ENCODE measurements around the gene SRRM5. TPM values are rescaled to one million over a fixed set of nuclear protein-coding genes. Genes with fewer than 3 reads are reported as not detected.

SRRM5 gene
- total RNA-seq = under 1 TPM; 0.13 to 0.42 (median 0.25) TPM

- DNase-seq (ENCODE audit: extremely low spot score) = no peak
- Histone ChIP-seq H3K36me3 (peaks cover 23 to 50% (median 45%) of the 10 kb centered on the region in 4 donors), H3K9me3 (no peaks in the 10 kb centered on the region), H3K27ac (replicated peaks in 1 of 4) (no peak within 1 kb of the TSS), H3K4me1 (peaks cover 0 to 18% (median 4%) of the 10 kb centered on the region in 4 donors), H3K4me3 (no peak within 1 kb of the TSS), H3K27me3 (no peaks in the 10 kb centered on the region)
- 100% methylated on average over 3 of the region's 3 CpGs for WGBS
- intact Hi-C loops (cut with DNase I) = no loop called here
- no peak for TF ChIP-seq EP300 (IDR thresholded peaks at IDR 0.05)
- no peak for TF ChIP-seq POLR2A (IDR thresholded peaks at IDR 0.05; ENCODE audit: low read depth)
- no peak for TF ChIP-seq CTCF (IDR thresholded peaks at IDR 0.05)
- no peak for TF ChIP-seq POLR2AphosphoS5 (IDR thresholded peaks at IDR 0.05)
Observed at GRCh38 chr19:43611788-43612187, at the start of gene SRRM5. Gene SRRM5, plus strand, starts transcription at chr19:43612088. Its CDS starts 34 bp downstream, at chr19:43612122.

- H3K27me3 ChIP-seq = no peaks in the 10 kb centered on the region
- H3K9me3 ChIP-seq = no peaks in the 10 kb centered on the region
- WGBS = 77% methylated on average over 4 of the region's 6 CpGs
- DNase-seq (ENCODE audit: extremely low spot score) = no peak
- H3K4me3 ChIP-seq = no peak overlapping the region
- H3K36me3 ChIP-seq = peaks cover 5 to 42% (median 35%) of the 10 kb centered on the region in 4 donors
- H3K27ac ChIP-seq (replicated peaks in 1 of 4) = peak overlapping the region; percentile 62 to 72 (median 66)
- H3K4me1 ChIP-seq = peaks cover 17 to 30% (median 19%) of the 10 kb centered on the region in 4 donors
- intact Hi-C loops (cut with DNase I) = no loop called here
- no peak for TF ChIP-seq POLR2A (IDR thresholded peaks at IDR 0.05; ENCODE audit: low read depth)
- no peak for TF ChIP-seq POLR2AphosphoS5 (IDR thresholded peaks at IDR 0.05)
Observed at GRCh38 chr19:43562226-43562697, 49.6 kb upstream of the SRRM5 start.

- peak; percentile 95 for DNase-seq (ENCODE audit: extremely low spot score)
- peaks cover 17 to 30% (median 19%) of the 10 kb centered on the region in 4 donors for H3K4me1 ChIP-seq
- H3K4me3 ChIP-seq = no peak overlapping the region
- H3K27me3 ChIP-seq = no peaks in the 10 kb centered on the region
- peak overlapping the region; percentile 62 to 72 (median 66) for H3K27ac ChIP-seq (replicated peaks in 1 of 4)
- 51% methylated on average over 14 of the region's 14 CpGs for WGBS
- TF ChIP-seq POLR2A (IDR thresholded peaks at IDR 0.05; ENCODE audit: low read depth) = no peak
- peak; percentile 38 to 61 for TF ChIP-seq POLR2AphosphoS5 (IDR thresholded peaks at IDR 0.05)
- TF ChIP-seq CTCF (IDR thresholded peaks at IDR 0.05) = no peak
- no peak for TF ChIP-seq EP300 (IDR thresholded peaks at IDR 0.05)
- intact Hi-C loops (cut with DNase I) = no loop called here
- peaks cover 5 to 40% (median 34%) of the 10 kb centered on the region in 4 donors for H3K36me3 ChIP-seq
- no peaks in the 10 kb centered on the region for H3K9me3 ChIP-seq
Observed at GRCh38 chr19:43562698-43563241, 49.1 kb upstream of the SRRM5 start.

GRCh38 chr19:43563816-43564457, 48.0 kb upstream of the SRRM5 start:
- WGBS = 88% methylated on average over 10 of the region's 10 CpGs
- Histone ChIP-seq H3K4me1 (peaks cover 17 to 30% (median 19%) of the 10 kb centered on the region in 4 donors), H3K4me3 (no peak overlapping the region), H3K27me3 (no peaks in the 10 kb centered on the region), H3K27ac (replicated peaks in 1 of 4) (no peak overlapping the region), H3K36me3 (peaks cover 5 to 37% (median 28%) of the 10 kb centered on the region in 4 donors), H3K9me3 (no peaks in the 10 kb centered on the region)
- intact Hi-C loops (cut with DNase I) = no loop called here
- no peak for TF ChIP-seq POLR2AphosphoS5 (IDR thresholded peaks at IDR 0.05)
- no peak for TF ChIP-seq POLR2A (IDR thresholded peaks at IDR 0.05; ENCODE audit: low read depth)
- TF ChIP-seq CTCF (IDR thresholded peaks at IDR 0.05) = no peak
- TF ChIP-seq EP300 (IDR thresholded peaks at IDR 0.05) = no peak
- no peak for DNase-seq (ENCODE audit: extremely low spot score)

GRCh38 chr19:43564800-43565199, 47.1 kb upstream of the SRRM5 start:
- H3K9me3 ChIP-seq = no peaks in the 10 kb centered on the region
- H3K27ac ChIP-seq (replicated peaks in 1 of 4) = no peak overlapping the region
- DNase-seq (ENCODE audit: extremely low spot score) = no peak
- H3K27me3 ChIP-seq = no peaks in the 10 kb centered on the region
- TF ChIP-seq EP300 (IDR thresholded peaks at IDR 0.05) = no peak
- no peak for TF ChIP-seq POLR2AphosphoS5 (IDR thresholded peaks at IDR 0.05)
- TF ChIP-seq CTCF (IDR thresholded peaks at IDR 0.05) = no peak
- no peak for TF ChIP-seq POLR2A (IDR thresholded peaks at IDR 0.05; ENCODE audit: low read depth)
- H3K4me3 ChIP-seq = no peak overlapping the region
- peaks cover 4 to 33% (median 22%) of the 10 kb centered on the region in 4 donors for H3K36me3 ChIP-seq
- intact Hi-C loops (cut with DNase I) = no loop called here
- WGBS = 66% methylated on average over 9 of the region's 9 CpGs
- H3K4me1 ChIP-seq = peaks cover 17 to 30% (median 19%) of the 10 kb centered on the region in 4 donors

Data from esophagus muscularis mucosa (tissue), 4 donors.